A172 (cell line): Measurements from ENCODE around the gene TST. TPM values are rescaled to one million over a fixed set of nuclear protein-coding genes. Genes with fewer than 3 reads are reported as not detected.

Experiments used
- DNase-seq: peaks from one replicate; pipeline ENCODE4 v3.0.0-alpha.2; 2015; ENCODE audit warnings: low spot score
- total RNA-seq: library from RNA; depleted of rRNA; stranded (reverse); fragments of >200 nt; shearing (Covaris generic); gene quantifications from 2 replicates; pipeline ENCODE4 v1.2.3, GENCODE V29; 2014; rRNA removed

The TST gene
- total RNA-seq, 1 experiment from 2014 or later = 37.3 TPM

DNA sequence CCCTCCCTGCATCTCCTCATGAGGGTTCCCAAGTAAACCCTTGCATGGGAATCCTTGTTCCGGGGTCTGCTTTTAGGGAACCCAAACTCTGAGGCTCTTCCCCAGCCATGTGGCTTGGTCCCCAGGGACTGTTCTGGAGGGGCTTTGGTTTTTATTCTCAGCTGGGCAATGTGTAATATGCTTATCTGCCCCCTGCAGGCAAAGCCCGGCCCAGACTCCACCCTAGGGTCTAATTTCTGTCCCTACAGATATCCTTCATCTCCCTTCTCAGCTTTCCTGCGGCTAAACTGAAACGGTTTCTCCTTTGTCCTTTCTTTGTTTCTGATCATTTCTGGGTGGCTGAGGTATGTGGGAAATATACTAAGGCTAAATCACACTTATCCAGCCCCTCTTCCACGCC lies 37.1 kb downstream of the TST start:
- DNase-seq = no peak

DNA sequence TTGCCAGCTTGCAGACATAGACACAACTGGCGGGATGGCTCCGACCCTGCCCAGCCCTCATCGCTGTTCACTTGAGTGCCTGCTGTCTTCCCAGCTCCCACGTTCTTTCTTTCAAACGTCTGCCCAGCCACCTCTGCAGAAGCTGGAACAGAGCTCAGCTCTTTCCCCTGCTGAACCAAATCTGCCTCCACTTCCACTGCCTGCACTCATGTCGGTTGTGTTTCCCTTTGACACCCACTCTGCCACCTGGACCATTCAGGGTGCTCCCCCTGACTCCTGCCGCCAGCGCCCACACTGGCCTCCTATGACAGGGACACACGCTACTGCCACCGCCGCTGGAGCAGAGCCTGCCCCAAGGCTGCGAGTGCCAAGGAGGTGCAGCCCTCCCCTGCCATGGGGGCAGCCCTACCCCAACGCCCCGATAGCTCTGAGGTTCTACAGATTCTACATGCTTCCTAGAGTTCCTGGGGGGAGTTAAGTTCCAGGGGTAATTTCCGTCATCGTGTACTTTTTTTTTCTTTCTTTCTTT lies 37.9 kb downstream of the TST start:
- DNase-seq = no peak

DNA sequence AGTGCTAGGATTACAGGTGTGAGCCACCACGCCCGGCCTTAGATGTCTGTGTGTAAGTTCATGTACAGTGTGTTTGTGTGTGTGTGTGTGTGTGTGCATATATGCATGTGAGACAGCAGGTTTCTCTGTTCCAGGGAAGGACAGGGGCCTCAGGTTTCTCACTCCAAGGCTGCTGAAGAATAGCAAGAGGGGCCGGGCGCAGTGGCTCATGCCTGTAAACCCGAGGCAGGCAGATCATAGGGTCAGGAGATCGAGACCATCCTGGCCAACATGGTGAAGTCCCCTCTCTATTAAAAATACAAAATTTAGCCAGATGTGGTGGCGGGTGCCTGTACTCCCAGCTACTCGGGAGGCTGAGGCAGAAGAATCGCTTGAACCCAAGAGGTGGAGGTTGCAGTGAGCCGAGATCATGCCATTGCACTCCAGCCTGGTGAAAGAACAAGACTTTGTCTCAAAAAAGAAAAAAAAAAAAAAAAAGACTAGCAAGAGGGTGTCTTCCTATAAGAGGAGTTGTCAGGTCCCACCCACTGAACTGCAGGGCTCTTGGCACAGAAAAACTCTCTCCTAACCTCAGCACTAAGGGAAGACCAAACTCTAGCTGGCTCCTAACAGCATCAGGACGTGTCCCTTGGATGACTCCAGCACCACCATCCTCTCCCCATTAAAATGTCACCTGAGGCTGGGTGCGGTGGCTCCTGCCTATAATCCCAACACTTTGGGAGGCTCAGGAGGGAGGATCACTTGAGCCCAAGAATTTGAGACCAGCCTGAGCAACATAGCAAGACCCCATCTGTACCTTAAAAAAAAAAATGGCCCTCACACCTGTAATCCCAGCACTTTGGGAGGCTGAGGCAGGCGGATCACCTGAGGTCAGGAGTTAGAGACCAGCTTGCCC lies 40.0 kb downstream of the TST start:
- no peak for DNase-seq

DNA sequence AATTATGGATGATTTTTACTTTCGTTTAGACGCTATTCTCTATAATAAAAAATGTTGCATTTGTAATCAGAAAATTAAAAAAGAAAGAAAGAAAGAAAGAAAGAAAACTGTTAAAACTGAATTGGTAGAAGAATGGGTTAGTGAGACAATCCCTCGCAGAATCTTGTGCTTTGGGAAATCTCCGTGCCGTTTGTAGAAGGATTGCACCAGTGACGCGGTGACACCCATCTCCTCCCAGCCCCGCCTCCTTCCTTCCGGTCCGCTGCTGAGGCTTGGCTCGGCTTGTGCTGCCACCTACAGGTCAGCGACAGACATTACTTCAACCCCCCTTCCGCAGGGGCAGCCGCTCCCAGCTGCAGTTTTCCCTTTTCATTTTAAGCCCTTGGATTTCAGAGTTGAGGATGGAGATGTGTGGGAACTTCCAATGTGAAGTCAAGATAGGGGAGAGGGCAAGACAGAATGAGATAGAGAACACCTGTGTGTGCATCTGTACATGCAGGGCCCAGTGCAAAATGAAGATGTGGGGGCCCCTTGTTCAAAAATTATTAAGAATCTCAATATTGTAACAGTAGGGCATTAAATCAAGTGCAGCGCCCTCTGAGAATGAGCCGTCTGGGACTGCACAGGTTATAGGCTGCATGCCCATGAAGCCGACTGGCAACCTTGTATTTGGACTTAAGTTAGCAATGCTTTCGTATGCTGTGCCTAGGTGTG lies 41.1 kb downstream of the TST start:
- DNase-seq = peak; percentile 62

DNA sequence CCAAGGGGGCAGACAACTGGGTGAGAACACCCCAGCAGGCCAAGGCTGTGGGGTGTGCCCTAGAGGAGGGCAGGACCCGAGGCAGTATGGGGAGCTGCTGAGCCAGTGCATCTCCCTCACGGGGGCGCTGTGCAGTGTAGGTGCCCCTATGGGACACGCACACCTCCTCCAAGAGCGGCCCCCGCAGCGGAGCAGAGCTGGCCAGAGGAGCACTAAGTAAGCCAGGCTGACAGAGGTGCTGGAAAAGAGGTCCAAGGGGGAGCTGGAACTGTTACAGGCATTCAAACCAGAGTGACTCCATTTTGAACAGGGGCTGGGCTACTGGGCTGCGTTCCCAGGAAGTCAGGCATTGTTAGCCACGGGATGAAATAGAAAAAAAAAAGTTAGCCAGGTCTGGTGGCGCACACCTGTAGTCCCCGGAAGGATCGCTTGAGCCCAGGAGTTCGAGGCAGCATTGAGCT lies 41.8 kb downstream of the TST start:
- DNase-seq = peak; percentile 34

DNA sequence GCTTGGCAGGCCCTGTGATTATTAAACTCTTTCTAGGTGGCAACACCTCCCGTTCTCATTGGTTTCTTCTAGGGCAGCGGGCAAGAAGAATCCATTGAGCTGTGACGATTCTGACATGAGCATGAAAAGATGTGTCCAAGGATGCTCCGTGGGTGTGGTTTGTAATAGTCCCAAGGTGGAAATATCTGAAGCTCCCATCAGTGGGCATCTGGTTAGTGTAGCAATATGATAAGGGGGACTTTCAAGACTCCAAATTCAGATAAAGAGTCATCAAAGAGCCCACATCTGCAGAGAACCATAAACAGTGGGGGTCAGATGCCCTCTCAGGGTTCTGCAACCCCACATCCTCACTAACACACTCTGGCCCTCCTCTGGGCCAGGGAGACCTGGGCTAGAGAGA lies 42.6 kb downstream of the TST start:
- no peak for DNase-seq

DNA sequence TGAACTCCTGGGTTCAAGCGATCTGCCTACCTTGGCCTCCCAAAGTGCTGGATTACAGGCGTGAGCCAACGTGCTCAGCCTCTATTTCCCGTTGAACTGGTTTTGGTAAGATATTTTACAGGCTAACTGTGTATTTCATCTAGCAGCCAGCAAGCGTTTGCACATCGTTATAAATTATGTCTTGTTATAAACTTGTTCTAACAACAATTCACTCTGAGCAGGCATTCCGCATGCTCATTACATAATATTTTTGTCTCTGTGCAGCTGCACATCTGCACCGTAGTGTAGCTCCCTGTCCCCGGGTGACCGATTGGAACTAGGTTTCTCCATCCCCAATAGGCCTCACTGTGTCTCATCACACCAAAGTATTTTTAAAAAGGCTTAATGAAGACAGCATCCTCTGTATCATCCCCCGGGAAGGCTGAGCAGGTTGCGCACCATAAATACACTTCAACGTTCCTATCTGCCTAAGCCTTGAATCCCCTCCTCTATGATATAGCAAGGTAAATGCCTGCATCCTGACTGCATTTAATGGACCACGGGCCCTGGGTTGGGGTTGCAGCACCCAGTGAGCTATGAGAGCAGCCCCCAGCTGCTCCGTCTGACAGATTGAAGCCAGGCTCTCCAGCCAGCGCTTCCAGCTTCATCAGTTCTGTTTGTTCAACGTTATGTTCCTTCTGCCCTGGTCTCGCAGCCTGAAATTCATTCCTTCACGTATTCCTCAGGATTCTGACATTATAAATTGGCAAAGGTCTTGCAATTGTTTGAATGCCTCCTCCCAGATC lies 47.7 kb downstream of the TST start:
- DNase-seq = no peak

DNA sequence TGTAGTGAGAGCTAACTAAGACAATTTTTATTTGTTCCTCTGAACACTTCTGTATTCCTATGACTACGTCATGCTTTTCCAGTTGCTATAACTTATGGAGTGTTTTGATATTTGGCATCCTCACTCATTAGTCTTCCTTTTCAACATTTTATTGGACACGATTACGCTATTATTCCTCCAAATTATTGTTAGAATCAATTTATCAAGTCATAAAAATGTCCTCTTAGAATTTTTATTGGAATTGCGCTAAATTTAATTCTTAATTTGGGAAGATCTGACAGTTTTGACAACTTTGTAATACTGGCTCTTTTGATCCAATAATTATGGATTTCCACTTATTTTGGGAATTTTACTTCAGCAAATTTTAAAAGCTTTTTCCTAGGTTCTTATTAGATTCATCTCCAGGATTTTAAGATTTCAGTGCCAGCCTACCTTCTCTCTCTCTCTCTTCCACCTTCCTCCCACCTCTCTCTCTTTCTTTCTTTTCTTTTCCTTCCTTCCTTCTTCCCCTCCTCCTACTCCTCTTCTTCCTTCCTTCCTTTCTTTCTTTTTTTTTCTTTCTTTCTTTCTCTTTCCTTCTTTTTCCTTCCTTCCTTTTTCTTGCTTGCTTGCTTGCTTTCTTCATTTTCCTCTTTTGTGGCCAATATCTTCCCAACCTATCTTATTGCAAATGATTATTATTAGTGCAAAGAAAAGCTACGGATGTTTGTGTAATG lies 50.8 kb downstream of the TST start:
- DNase-seq = no peak

DNA sequence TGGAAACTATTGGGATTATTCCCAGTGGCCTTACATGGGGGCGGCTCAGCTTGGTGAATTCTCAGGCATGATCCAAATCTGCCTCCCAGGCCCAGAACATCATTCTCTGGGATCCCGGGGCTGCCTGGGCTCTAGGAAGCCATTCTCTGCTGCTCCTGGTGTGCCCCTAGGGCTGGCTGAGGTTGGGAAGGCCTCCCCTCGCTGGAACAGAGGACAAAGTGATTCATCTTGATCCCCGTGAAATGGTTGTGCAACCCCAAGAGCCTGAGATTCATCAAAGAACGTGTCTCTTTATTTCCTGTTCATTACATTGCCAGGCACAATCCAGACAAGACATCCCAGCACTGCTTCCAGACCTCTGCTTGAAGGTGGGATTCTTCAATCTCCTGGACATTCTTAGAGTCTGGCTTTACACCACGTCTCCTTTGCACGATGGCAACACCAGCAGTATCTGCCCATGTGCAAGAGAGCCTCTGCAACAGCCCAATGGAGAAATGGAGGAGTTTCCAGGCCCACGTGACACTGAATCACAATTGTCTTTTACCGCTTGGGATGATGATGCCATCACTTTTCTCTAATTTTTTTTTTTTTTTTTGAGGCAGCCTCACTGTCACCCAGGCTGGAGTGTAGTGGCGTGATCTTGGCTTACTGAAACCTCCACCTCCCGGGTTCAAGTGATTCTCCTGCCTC lies 52.3 kb downstream of the TST start:
- DNase-seq = no peak

DNA sequence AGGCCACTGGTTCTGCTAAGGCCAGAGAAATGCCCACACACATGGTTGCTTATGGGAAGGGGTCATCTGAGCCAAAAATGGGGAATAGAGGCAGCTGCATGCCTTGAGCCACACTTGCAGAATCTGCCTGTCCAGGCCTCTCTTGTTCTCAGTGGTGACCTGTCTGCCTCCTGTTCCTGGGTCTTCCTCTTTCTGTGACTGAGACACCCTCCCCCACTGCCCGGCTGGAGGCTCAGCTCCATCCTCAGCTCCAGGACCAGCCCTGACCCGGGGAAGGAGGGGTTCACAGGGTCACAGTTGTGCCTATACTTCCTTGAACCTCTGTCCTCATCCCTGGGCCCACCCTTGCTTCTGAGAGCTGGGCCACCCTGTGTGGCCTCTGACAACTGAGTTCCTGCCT lies 53.6 kb downstream of the TST start:
- no peak for DNase-seq

DNA sequence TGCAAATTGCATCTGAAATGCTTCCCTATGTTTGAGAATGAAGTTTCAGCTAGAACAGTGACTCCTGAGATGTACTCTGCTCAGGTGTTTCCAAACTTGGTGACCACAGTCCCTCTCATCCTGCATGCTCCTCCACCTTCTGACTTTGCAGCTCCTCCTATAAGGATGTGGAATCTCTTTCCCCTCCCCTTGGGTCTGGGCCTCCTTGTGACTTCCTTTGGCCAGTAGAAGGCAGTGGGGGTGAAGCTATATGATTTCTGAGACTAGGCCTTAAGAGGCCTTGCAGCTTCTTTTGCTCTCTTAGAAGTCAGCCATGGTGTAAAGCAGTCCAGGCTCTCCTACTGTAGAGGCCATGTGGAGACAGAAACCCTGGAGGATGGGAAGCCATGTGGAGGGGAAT lies 55.1 kb downstream of the TST start:
- DNase-seq = no peak

DNA sequence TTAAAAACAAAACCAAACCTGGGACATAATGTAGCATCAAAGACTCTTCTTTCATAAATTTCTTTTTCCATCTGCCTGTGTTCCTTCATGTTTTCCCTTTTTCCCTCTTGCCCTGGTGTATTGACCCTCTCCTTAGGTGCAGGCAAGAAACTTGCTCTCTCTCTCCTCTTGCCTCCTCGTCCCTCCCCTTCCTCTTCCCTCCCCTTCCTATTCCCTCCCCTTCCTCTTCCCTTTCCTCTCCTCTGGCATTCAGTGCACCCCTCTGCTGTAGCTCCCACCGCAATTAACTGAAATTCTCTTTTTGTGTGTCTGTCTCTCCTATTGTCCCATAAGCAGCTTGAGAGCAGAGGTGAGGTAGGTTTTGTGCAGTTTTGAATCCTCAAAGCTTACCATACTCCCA lies 55.9 kb downstream of the TST start:
- DNase-seq = no peak

DNA sequence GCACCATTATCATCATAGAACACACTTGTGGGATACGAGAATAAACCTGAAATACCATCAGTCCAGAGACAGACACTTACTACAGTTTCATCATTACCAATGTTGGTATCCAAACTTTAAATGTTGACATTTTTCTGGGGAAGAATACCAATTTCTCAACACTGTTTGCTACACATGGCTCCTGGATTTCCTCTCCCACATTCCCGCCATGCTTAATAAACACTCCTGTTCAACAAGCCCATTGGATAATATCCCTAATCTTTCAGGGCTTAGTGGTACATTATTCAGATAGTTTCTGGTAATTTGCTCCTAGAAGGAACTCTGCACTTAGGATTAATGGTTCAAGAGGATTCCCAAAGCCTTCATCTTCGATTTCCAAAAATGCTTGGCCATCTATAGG lies 57.6 kb downstream of the TST start:
- no peak for DNase-seq

Other genes with a start within 250 kb of the TST start
- gene IFT27, start 243.3 kb downstream of the TST start, total RNA-seq = 12.5 and 14.2 TPM in 2 replicates
- gene PVALB, start 202.4 kb downstream of the TST start, total RNA-seq = 1.2 TPM in 1 of 2 replicates, not detected in the other
- gene NCF4, start 158.4 kb downstream of the TST start, total RNA-seq = not detected in 2 replicates
- gene CSF2RB, start 105.8 kb downstream of the TST start, total RNA-seq = 0.02 TPM in 1 of 2 replicates, not detected in the other
- 57.0 and 68.4 TPM in 2 replicates for gene MPST, start 295 bp upstream of the TST start, total RNA-seq
- 20.5 and 21.3 TPM in 2 replicates for gene KCTD17, start 32.3 kb upstream of the TST start, total RNA-seq
- gene TMPRSS6, start 90.3 kb upstream of the TST start, total RNA-seq = not detected in 2 replicates
- 0.02 TPM in 1 of 2 replicates, not detected in the other for gene IL2RB, start 130.5 kb upstream of the TST start, total RNA-seq
- gene C1QTNF6, start 168.8 kb upstream of the TST start, total RNA-seq = 2.1 and 7.7 TPM in 2 replicates
- gene SSTR3, start 193.0 kb upstream of the TST start, total RNA-seq = not detected in 2 replicates
- gene RAC2, start 224.8 kb upstream of the TST start, total RNA-seq = 51.7 and 60.2 TPM in 2 replicates